Neural progenitor cell (in vitro differentiated cells): ENCODE measurements around the gene ATG16L2.
A peak's percentile ranks its signal among the peaks of the same experiment; 100 is the strongest.

Experiments
- EZH2 ChIP-seq: fragments of 200-600 bp; sonication (generic); IDR thresholded peaks from 2 replicates; pipeline ENCODE4 v1.6.1; 2017; ENCODE audit warnings: antibody characterized with exemption, mild to moderate bottlenecking, moderate library complexity
- EZH2phosphoT487 ChIP-seq: fragments of 200-600 bp; sonication (generic); IDR thresholded peaks from 2 replicates; pipeline ENCODE4 v1.6.1; 2017; ENCODE audit warnings: antibody characterized with exemption
- TF ChIP-seq, protein P1 (sequence below): fragments of 200-600 bp; sonication (generic); IDR thresholded peaks from 2 replicates; pipeline ENCODE4 v1.5.1; 2017; ENCODE audit warnings: antibody characterized with exemption, mild to moderate bottlenecking

DNA sequence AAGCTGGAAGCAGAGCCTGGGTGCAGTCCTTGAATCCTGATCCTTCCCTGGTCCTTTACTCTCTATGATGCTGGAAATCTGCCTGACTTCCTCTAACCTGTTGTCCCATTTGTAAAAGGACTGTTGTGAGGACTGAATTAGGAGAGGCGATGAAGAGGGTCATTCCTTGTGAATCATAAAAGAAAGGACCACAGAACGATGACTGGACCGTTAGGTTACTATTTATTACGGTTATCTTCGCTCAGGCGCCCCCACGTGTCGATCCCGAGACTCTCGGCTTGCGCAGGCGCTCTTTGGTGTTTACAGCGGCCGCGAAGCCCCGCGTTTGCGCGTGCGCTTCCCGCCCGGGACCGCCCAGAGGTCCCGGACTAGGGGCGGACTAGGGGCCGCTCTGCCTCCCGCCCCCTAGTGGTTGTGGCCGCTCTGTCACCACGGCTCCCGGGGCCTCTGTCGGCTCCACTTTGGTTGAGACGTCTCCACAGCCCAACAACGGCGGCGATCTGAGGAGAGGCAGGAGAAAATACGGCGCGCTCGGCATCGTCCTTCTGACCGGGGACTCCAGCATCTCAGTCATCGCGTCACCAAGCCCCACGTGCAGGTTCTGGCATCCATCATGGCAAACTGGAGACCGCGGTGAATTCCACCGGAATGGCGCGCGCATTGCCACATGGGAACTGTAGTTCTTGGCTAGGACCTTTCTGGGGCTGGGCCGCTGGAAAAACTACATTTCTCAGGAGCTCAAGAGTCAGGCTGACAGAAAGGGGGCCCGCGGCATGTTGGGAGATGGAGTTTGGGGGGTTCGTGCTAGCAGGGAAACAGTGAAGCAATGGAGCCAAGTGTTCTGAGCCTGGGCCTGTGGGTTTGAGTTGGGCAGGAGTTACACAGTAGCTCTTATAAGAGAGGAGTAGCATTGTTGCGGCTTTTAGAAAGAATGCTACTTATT, 20.5 kb upstream of the ATG16L2 start, which contains the start of gene STARD10:
- TF ChIP-seq, protein P1, sequence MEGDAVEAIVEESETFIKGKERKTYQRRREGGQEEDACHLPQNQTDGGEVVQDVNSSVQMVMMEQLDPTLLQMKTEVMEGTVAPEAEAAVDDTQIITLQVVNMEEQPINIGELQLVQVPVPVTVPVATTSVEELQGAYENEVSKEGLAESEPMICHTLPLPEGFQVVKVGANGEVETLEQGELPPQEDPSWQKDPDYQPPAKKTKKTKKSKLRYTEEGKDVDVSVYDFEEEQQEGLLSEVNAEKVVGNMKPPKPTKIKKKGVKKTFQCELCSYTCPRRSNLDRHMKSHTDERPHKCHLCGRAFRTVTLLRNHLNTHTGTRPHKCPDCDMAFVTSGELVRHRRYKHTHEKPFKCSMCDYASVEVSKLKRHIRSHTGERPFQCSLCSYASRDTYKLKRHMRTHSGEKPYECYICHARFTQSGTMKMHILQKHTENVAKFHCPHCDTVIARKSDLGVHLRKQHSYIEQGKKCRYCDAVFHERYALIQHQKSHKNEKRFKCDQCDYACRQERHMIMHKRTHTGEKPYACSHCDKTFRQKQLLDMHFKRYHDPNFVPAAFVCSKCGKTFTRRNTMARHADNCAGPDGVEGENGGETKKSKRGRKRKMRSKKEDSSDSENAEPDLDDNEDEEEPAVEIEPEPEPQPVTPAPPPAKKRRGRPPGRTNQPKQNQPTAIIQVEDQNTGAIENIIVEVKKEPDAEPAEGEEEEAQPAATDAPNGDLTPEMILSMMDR = peak; percentile 99
- TF ChIP-seq EZH2 = no peak
- no peak for TF ChIP-seq EZH2phosphoT487
